ENCODE results near the gene CHFR.

- TF ChIP-seq MXI1 (conservative IDR thresholded peaks at IDR 0.05; ENCODE audit: poor library complexity, severe bottlenecking) (no peak), POLR2AphosphoS5 (IDR thresholded peaks at IDR 0.05) (no peak), CTCF (IDR thresholded peaks at IDR 0.05; ENCODE audit: poor library complexity, severe bottlenecking) (no peak)
Observed at GRCh38 chr12:132841151-132841550, 46.3 kb downstream of the CHFR start.

All from neural cell (in vitro differentiated cells).